Measurements from ENCODE around the gene ST6GAL1.

ST6GAL1 gene

GRCh38 chr3:186915806-186916796 is 14.2 kb upstream of the ST6GAL1 start:
- DNase-seq: no peak

DNA sequence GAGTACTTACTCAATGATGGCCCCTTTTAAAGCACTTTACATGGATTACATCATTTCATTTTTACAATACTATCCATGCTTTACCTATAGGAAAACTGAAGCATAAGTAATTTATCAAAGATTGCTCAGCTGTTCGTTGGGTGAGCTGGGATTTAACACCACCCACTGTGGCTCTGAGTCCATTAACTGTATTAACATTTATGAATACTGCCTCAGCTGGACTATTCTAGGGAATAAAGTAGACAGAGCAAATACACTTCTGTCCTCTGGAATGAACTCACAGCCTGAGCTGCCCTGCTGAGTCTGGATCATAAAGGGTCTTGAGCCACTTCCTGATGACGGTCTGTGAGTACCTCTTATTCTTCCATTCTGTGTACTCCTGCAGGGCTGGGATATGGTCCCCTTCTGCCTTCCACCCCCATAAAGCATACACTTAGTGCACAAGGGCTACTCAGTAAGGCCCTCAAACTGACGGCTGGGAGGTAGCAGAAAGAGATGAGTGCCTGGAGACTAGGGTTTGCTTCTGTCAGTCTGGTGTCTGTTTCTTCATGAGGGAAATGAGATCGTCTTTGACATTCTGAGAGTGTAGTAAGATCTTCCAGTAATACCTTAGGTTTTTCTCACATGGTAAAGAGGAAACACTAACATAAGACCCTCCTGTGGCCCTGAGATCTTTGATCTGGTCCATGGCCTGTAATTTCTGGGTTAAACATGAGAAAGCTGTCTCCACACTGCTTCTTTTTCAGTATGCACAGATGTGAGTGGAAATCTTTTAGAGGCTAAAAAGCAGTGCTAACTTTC is 12.6 kb upstream of the ST6GAL1 start:
- DNase-seq: no peak

GRCh38 chr3:186920301-186920700 is 10.0 kb upstream of the ST6GAL1 start:
- no peak for DNase-seq

GRCh38 chr3:186920796-186921195 is 9.5 kb upstream of the ST6GAL1 start:
- no peak for DNase-seq

DNA sequence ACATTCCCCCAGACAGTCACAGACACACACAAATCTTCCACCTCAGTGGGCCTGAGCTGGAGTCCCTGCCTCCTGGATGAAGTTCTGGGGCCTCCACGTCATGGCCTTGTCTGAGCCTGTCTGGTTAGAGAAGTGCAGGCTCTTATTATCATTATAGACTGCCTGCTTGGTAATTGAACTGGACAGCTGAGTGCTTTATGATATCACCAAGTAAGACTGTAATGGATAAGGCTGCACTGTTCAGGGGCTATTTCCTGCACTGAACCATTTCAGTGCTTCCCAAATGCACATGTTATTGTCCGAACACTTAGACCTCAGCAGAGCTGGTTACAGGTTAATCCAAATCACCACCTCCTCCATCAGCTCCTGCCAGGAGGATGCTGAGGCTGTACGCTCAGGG is 8.7 kb upstream of the ST6GAL1 start:
- no peak for DNase-seq

- no peak for DNase-seq
These were observed 8.1 kb upstream of the ST6GAL1 start for GRCh38 chr3:186922224-186922623.

GRCh38 chr3:186922790-186923189 is 7.5 kb upstream of the ST6GAL1 start:
- DNase-seq: no peak

DNA sequence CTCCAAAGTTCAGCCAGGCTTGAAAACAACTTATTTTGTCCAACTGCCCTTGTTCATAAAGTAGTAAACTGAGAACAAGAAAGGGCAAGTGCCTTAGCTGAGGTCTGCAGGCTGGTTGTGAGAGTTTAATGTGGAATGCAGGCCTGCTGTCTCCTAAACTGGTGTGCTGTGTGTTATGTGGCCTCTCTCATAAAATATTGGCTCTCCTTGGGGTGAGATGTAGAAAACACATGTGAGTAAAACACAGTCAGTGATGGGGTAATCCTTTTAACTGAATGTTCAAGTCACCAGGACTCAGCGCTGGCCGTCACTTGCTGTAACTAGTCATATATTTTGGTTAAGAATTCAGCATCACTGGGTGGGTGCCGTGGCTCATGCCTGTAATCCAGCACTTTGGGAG is 7.1 kb upstream of the ST6GAL1 start:
- no peak for DNase-seq

- no peak for DNase-seq
These were observed 4.5 kb upstream of the ST6GAL1 start for GRCh38 chr3:186925826-186926225.

DNA sequence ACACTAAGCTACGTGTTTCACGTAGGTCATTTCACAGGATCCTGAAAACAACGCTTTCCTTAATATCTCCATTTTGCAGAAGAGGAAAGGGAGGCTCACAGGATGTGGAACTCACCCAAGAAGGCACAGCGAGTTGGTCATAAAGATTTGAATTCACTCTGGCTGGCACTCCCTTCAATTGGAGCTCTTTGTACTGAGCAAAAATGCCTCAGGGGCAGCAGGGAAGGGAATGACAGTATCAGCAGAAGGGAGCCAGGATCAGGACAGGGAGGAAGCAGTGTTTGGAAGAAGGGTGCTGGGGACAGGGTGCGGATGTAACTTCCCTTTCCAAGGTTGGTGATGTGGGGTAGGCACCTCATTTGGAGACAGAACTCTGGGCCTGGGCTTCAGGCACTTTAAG is 1.1 kb upstream of the ST6GAL1 start:
- no peak for DNase-seq

DNA sequence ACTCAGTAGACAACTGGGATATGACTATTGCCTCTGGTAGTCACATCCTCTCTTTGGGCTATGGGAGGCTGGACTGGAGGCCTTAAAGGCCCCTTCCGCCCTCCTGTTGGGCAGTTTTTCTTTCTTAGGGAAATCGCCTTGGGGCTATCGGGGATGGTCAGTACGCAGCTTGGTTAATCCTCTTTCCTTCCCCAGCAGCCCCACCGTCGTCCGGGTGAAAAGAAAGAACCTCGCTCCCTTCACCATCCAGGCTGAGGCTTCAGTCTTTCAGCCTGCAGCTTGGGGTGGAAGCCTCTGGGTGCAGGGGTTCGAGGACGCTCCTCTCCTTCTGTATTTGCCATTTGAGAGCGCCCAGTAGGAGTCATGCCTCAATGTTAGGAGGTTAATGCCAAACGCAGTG is 641 bp upstream of the ST6GAL1 start:
- DNase-seq: no peak

DNA sequence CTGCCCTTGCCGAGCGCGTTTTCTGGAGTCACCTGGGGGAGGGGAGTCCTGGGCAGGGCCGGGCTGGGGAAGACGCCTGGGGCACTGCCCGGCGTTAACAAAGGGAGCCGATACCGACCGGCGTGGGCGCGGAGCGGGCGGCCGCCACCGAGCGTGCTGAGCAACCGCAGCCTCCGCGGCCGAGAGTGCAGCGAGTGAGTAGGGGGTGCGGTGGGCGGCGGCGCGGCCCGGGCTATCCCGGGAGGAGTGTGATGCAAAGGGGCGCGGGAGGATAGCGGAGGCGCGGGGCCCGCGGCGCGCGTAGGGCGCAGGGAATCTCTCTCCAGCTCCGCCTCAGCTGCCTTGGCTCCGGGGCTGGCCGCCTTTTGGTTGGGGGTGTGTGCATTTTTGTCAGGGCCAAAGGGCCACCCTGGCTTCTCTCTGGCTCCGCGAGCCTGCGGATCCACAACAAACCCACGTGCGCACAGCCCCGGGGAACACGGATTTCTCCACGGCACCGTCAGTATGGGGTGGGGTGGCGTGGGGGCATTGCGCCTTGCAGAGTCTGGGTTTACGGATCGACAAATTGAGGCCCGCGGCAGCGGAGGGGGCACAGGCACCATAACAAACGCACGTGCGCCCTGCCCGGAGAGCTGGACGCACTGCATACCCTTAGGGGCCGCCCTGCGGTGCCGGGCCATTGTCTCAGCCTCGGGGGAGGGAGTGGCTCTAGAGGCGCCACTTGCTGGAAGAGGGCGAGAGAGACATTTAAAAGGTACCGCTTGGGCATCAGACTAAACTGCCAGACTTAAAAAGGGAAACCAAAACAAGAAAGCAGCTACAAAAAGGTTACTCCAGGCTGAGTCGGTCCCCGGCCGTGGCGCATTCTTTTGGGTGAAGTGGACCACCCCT is 560 bp downstream of the ST6GAL1 start:
- peak; percentile 55 for DNase-seq

- peak; percentile 82 for DNase-seq
These were observed 1.4 kb downstream of the ST6GAL1 start for GRCh38 chr3:186931532-186932280.

GRCh38 chr3:186932281-186933181 is 2.2 kb downstream of the ST6GAL1 start:
- DNase-seq: no peak

- DNase-seq: no peak
These were observed 3.5 kb downstream of the ST6GAL1 start for GRCh38 chr3:186933816-186934215.

DNA sequence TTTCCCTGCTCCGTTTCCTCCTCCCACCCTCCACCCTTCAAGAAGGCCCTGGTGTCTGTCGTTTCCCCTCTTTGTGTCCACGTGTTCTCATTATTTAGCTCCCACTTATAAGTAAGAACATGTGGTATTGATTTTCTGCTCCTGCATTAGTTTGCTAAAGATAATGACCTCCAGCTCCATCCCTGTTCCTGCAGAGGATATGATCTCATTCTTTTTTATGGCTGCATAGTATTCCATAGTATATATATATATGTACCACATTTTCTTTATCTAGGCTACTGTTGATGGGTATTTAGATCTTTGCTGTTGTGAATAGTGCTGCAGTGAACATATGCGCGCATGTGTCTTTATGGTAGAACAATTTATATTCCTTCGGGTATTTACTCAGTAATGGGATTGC is 4.8 kb downstream of the ST6GAL1 start:
- no peak for DNase-seq

- no peak for DNase-seq
These were observed 6.9 kb downstream of the ST6GAL1 start for GRCh38 chr3:186937017-186937875.

- no peak for DNase-seq
These were observed 8.4 kb downstream of the ST6GAL1 start for GRCh38 chr3:186938716-186939115.

- no peak for DNase-seq
These were observed 9.2 kb downstream of the ST6GAL1 start for GRCh38 chr3:186939536-186939935.

GRCh38 chr3:186940967-186941366 is 10.6 kb downstream of the ST6GAL1 start:
- no peak for DNase-seq
